Psoas muscle (tissue), 8 donors: ENCODE measurements around the gene PIP5K1B. TPM values are rescaled to one million over a fixed set of nuclear protein-coding genes. Genes with fewer than 3 reads are reported as not detected.
A peak's percentile ranks its signal among the peaks of the same experiment; 100 is the strongest.

Experiments
- ATAC-seq, 4 donors: fragments of 200-7000 bp; cut with Tn5 transposase; one replicate each; pipeline ENCODE4 v1.9.1; 2020; ENCODE audit warnings: moderate library complexity in 3 of 4, mild to moderate bottlenecking in 2 of 4
- DNase-seq, 2 donors: peaks; one replicate each; pipeline ENCODE4 v3.0.0-alpha.2; 2020
- H3K27ac ChIP-seq: fragments of 200-600 bp; one replicate; pipeline ENCODE4 v1.8.0; 2022
- H3K27me3 ChIP-seq, 3 donors: fragments of 200-600 bp in 1 of 3; one replicate each; pipeline versions ENCODE4 v1.6.1 to v1.8.0; 2013 to 2022; ENCODE audit warnings: low read length in 2 of 3, mild to moderate bottlenecking in 2 of 3, moderate library complexity in 1 of 3; ENCODE audit not compliant: insufficient read depth in 3 of 3
- H3K36me3 ChIP-seq, 2 donors: fragments of 200-600 bp in 1 of 2; one replicate each; pipeline versions ENCODE4 v1.6.1 to v1.8.0; 2013 to 2022; ENCODE audit warnings: low read depth in 1 of 2, mild to moderate bottlenecking in 1 of 2, moderate library complexity in 1 of 2; ENCODE audit not compliant: insufficient read depth in 1 of 2
- H3K4me1 ChIP-seq: fragments of 200-600 bp; one replicate; pipeline ENCODE4 v1.8.0; 2022
- H3K4me3 ChIP-seq: fragments of 200-600 bp; one replicate; pipeline ENCODE4 v1.8.0; 2022; ENCODE audit warnings: mild to moderate bottlenecking
- H3K9me3 ChIP-seq: fragments of 200-600 bp; one replicate; pipeline ENCODE4 v1.8.0; 2022
- CTCF ChIP-seq: fragments of 200-600 bp; IDR thresholded peaks from one replicate; pipeline ENCODE4 v1.8.0; 2022; ENCODE audit warnings: antibody characterized with exemption
- WGBS, 3 donors: extraction: QIAGEN DNeasy Blood & Tissue Kit; methylation state at CpG; one replicate each; pipeline versions ENCODE4 v1.1.6 to v1.1.7; 2013; 5-methylcytosine and 5-hydroxymethylcytosine counted together
- intact Hi-C, 2 donors: fragments of 100-400 bp; cut with DNase I; formaldehyde crosslinking; loops; one replicate each; pipeline versions ENCODE4 v1.11.0 to v1.14.2; 2022
- polyA plus RNA-seq, 3 donors: library from polyadenylated mRNA; stranded (reverse); fragments of 200-250 nt; gene quantifications; one replicate each; pipeline ENCODE4 v1.2.3, GENCODE V29; 2013
- total RNA-seq, 4 donors: library from RNA; stranded (reverse); fragmentation: NEBNext Ultra II Directional in 2 of 4; extraction: Animal tissue kit (Norgen Biotek cat#: 25700) in 2 of 4; gene quantifications; one replicate each; pipeline versions ENCODE4 v1.2.1 to v1.2.4, GENCODE V29; 2021 to 2023
- donor health status: healthy with polysubstance abuse.
- donor health status: DM: no; HTN: no; CAD: no; lungs with moderate emphysema.
- donor health status: Bipolar disorder and iron deficiency.
- donor health status: healthy.
- donor health status: DM: yes; HTN: yes; CAD: no.
- donor health status: DM: no; HTN: no; CAD: no.
- donor health status: DM: no; HTN: no; CAD: no.
- donor health status: DM: yes; HTN: yes; CAD: no.

PIP5K1B gene
- total and polyA plus RNA-seq, 7 donors, result 0.48 to 2.5 (median 1.7) TPM

GRCh38 chr9:68942790-68943189 lies 237.8 kb downstream of the PIP5K1B start:
- DNase-seq (no peak), ATAC-seq (no peak)
- H3K9me3 ChIP-seq, result no peaks in the 10 kb centered on the region
- no peaks in the 10 kb centered on the region for H3K27me3 ChIP-seq
- intact Hi-C loops, result no loop called here
- 72 to 79% (median 79%) methylated on average over 3 of the region's 3 CpGs for WGBS, 3 donors
- no peak overlapping the region for H3K27ac ChIP-seq
- no peak overlapping the region for H3K4me3 ChIP-seq
- H3K4me1 ChIP-seq, result no peaks in the 10 kb centered on the region
- no peaks in the 10 kb centered on the region for H3K36me3 ChIP-seq
- TF ChIP-seq CTCF, result no peak

- intact Hi-C loops, result no loop called here
- Histone ChIP-seq H3K4me3 (no peak overlapping the region), H3K36me3 (no peaks in the 10 kb centered on the region), H3K9me3 (no peaks in the 10 kb centered on the region), H3K27me3 (no peaks in the 10 kb centered on the region), H3K4me1 (no peaks in the 10 kb centered on the region), H3K27ac (no peak overlapping the region)
- ATAC-seq (no peak), DNase-seq (no peak)
- no peak for TF ChIP-seq CTCF
- 75 to 85% (median 81%) methylated on average over 4 of the region's 4 CpGs for WGBS, 3 donors
These were observed 242.0 kb downstream of the PIP5K1B start for GRCh38 chr9:68947015-68947414.

GRCh38 chr9:68947842-68948569 lies 243.0 kb downstream of the PIP5K1B start:
- Histone ChIP-seq H3K27me3 (no peaks in the 10 kb centered on the region), H3K36me3 (no peaks in the 10 kb centered on the region), H3K4me3 (no peak overlapping the region), H3K4me1 (no peaks in the 10 kb centered on the region), H3K9me3 (no peaks in the 10 kb centered on the region), H3K27ac (no peak overlapping the region)
- intact Hi-C loops, result no loop called here
- ATAC-seq (no peak), DNase-seq (no peak)
- WGBS, 3 donors, result 77 to 93% (median 80%) methylated on average over 3 of the region's 3 CpGs
- no peak for TF ChIP-seq CTCF

- peak; percentile 38 for TF ChIP-seq CTCF
- no peaks in the 10 kb centered on the region for H3K4me1 ChIP-seq
- no peaks in the 10 kb centered on the region for H3K9me3 ChIP-seq
- DNase-seq, result peak; percentile 12 to 46
- intact Hi-C loops, result no loop called here
- peak overlapping the region; percentile 26 for H3K4me3 ChIP-seq
- no peak overlapping the region for H3K27ac ChIP-seq
- ATAC-seq, result peak in 3 of 4 donors; percentile 43 to 65 (median 60)
- H3K27me3 ChIP-seq, result no peaks in the 10 kb centered on the region
- WGBS, 3 donors, result 26 to 40% (median 29%) methylated on average over 13 of the region's 13 CpGs
- no peaks in the 10 kb centered on the region for H3K36me3 ChIP-seq
These were observed 244.4 kb downstream of the PIP5K1B start for GRCh38 chr9:68949271-68950000.
